K562 (cell line): ENCODE data around the gene PRRC2A. TPM values are rescaled to one million over a fixed set of nuclear protein-coding genes. Genes with fewer than 3 reads are reported as not detected.

Experiments used
- ELF2 ChIP-seq: fragments of 250-450 bp; sonication (Bioruptor Pico); IDR thresholded peaks from 2 replicates; pipeline ENCODE4 v1.5.0; 2021; ENCODE audit warnings: mild to moderate bottlenecking
- HDAC1 ChIP-seq, 2 experiments: fragments of 450-650 bp; IDR thresholded peaks; 2 replicates each; pipeline ENCODE4 v1.6.1; 2016 to 2017; ENCODE audit warnings: inconsistent platforms in 1 of 2, mild to moderate bottlenecking in 1 of 2, moderate library complexity in 1 of 2
- HDAC2 ChIP-seq: fragments of 450-650 bp; IDR thresholded peaks from 2 replicates; pipeline ENCODE4 v1.6.1; 2016; ENCODE audit warnings: mild to moderate bottlenecking
- KDM1A ChIP-seq, 2 experiments: fragments of 450-650 bp; IDR thresholded peaks; 2 replicates each; pipeline ENCODE4 v1.6.1; 2016; ENCODE audit warnings: mild to moderate bottlenecking in 2 of 2
- MTF1 ChIP-seq: fragments of 250-450 bp; sonication (Bioruptor Pico); IDR thresholded peaks from 2 replicates; pipeline ENCODE4 v1.9.0; 2021; ENCODE audit warnings: moderate library complexity, mild to moderate bottlenecking, inconsistent platforms, borderline replicate concordance
- NR1H2 ChIP-seq: sonication (generic); formaldehyde crosslinking; IDR thresholded peaks from 2 replicates; pipeline ENCODE4 v1.4.0; 2020; ENCODE audit warnings: mild to moderate bottlenecking, missing genetic modification reagents
- NR3C1 ChIP-seq: sonication (generic); formaldehyde crosslinking; IDR thresholded peaks from 2 replicates; pipeline ENCODE4 v1.8.1; 2022; ENCODE audit warnings: missing genetic modification reagents
- RCOR1 ChIP-seq, 2 experiments: IDR thresholded peaks; 2 replicates each; pipeline ENCODE4 v1.6.1; 2012; ENCODE audit warnings: low read depth in 2 of 2, low read length in 2 of 2, borderline replicate concordance in 1 of 2, improper control_type of control experiment in 1 of 2
- TEAD4 ChIP-seq, 2 experiments: sonication (generic) in 1 of 2; formaldehyde crosslinking in 1 of 2; IDR thresholded peaks; 2 replicates each; pipeline versions ENCODE4 v1.6.1 to v1.8.0; 2012 to 2022; ENCODE audit warnings: borderline replicate concordance in 1 of 2, inconsistent platforms in 1 of 2, low read length in 1 of 2, mild to moderate bottlenecking in 1 of 2, missing genetic modification reagents in 1 of 2
- ZNF224 ChIP-seq: sonication (generic); formaldehyde crosslinking; IDR thresholded peaks from 2 replicates; pipeline ENCODE4 v1.8.0; 2022; ENCODE audit warnings: mild to moderate bottlenecking, missing genetic modification reagents
- polyA plus RNA-seq, 8 experiments: library from polyadenylated mRNA; depleted of rRNA in 4 of 8; stranded (reverse) in 5 of 8; unstranded in 3 of 8; fragments of >200 nt; fragmentation: Nextera tagmentation in 2 of 8; fragmentation: Illumina TruSeq in 1 of 8; extraction: Ambion mirVana in 2 of 8; extraction: Trizol in 1 of 8; gene quantifications; 2 replicates each; pipeline versions ENCODE4 v1.2.1 to v1.2.3, GENCODE V29; 2011 to 2014; ENCODE audit warnings: inconsistent platforms in 1 of 8, missing spikeins in 1 of 8
- total RNA-seq, 7 experiments: library from RNA; depleted of rRNA in 6 of 7; stranded (reverse); fragments of >200 nt in 6 of 7; fragmentation: Illumina TruSeq in 2 of 7; extraction: Trizol in 2 of 7; gene quantifications; 2 replicates each; pipeline versions ENCODE4 v1.2.1 to v1.2.3, GENCODE V29; 2011 to 2021; ENCODE audit warnings: low replicate concordance in 1 of 7
- TF ChIP-seq, protein P1 (sequence below): sonication (generic); formaldehyde crosslinking; IDR thresholded peaks from 2 replicates; pipeline ENCODE4 v1.8.0; 2023; ENCODE audit warnings: mild to moderate bottlenecking, missing genetic modification reagents
- TF ChIP-seq, protein P2 (sequence below): fragments of 450-650 bp; conservative IDR thresholded peaks from 2 replicates; pipeline ENCODE4 v1.6.1; 2016; ENCODE audit warnings: missing genetic modification characterization, low read depth, mild to moderate bottlenecking, missing compliant biosample characterization, moderate library complexity
- TF ChIP-seq, protein P3 (sequence below): sonication (generic); formaldehyde crosslinking; IDR thresholded peaks from 2 replicates; pipeline ENCODE4 v1.8.1; 2023; ENCODE audit warnings: mild to moderate bottlenecking, missing genetic modification reagents, moderate library complexity
- TF ChIP-seq, protein P4 (sequence below): fragments of 250-450 bp; sonication (Bioruptor Pico); IDR thresholded peaks from 2 replicates; pipeline ENCODE4 v1.5.0; 2021
- TF ChIP-seq, protein P5 (sequence below): fragments of 450-650 bp; IDR thresholded peaks from 2 replicates; pipeline ENCODE4 v1.6.1; 2016; ENCODE audit warnings: borderline replicate concordance

PRRC2A gene
- total and polyA plus RNA-seq, 9 of the 15 experiments (the other 6 are each of a cell fraction or from before 2014, with no cell fraction given), result 1.0 to 332 (median 63.0) TPM

DNA sequence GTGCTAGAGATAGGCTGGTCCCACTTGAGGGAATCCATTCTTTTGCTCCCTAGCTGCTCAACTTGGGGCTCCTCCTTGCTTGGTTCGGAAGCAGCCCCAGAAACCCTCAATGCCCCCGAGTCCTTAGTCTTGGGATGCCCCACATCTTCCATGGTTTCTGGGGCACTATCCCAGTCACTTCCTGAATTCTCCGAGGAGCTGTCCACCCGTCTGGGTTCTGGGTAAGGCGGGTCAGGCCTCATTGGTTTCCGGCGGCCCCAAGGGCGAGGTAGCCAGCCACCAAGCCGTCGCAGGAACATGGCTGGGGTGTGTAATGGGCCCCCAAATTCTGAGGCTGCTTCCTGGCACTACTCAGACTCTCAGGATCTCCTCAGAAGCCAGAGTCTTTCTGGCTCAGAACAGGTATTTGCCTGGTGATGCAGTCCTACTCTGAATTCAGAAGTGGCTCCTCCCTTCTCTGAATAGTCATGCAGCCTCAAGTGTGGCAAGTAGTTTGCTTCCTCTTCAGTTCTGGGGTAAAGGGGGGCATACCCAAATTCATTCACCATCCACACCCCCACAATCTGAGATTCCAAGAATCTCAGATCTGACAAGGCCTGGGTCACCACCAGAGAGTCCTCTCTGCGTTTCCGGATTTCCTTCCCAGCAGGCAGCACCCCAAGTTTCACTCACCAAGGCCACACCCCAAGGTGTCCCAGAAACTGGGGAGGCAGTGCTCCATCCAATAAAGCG lies 39.3 kb downstream of the PRRC2A start (continued):
- TF ChIP-seq, protein P1, sequence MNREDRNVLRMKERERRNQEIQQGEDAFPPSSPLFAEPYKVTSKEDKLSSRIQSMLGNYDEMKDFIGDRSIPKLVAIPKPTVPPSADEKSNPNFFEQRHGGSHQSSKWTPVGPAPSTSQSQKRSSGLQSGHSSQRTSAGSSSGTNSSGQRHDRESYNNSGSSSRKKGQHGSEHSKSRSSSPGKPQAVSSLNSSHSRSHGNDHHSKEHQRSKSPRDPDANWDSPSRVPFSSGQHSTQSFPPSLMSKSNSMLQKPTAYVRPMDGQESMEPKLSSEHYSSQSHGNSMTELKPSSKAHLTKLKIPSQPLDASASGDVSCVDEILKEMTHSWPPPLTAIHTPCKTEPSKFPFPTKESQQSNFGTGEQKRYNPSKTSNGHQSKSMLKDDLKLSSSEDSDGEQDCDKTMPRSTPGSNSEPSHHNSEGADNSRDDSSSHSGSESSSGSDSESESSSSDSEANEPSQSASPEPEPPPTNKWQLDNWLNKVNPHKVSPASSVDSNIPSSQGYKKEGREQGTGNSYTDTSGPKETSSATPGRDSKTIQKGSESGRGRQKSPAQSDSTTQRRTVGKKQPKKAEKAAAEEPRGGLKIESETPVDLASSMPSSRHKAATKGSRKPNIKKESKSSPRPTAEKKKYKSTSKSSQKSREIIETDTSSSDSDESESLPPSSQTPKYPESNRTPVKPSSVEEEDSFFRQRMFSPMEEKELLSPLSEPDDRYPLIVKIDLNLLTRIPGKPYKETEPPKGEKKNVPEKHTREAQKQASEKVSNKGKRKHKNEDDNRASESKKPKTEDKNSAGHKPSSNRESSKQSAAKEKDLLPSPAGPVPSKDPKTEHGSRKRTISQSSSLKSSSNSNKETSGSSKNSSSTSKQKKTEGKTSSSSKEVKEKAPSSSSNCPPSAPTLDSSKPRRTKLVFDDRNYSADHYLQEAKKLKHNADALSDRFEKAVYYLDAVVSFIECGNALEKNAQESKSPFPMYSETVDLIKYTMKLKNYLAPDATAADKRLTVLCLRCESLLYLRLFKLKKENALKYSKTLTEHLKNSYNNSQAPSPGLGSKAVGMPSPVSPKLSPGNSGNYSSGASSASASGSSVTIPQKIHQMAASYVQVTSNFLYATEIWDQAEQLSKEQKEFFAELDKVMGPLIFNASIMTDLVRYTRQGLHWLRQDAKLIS (CRISPR knock-in tag), result 0 out of 2 replicates have a peak, but pooled peaks have one; percentile 4
- TF ChIP-seq NR3C1 (no peak), ELF2 (CRISPR knock-in tag) (peak; percentile 87), ZNF224 (CRISPR knock-in tag) (peak; percentile 83; the same call in 1 of the 2 replicates), NR1H2 (CRISPR knock-in tag) (peak; percentile 38), KDM1A (IDR thresholded peaks at IDR 0.05) (no peak), TEAD4 (IDR thresholded peaks at IDR 0.05; ENCODE audit: low read length) (no peak; the same call in none of the 2 replicates), TEAD4 (CRISPR knock-in tag; IDR thresholded peaks at IDR 0.05; ENCODE audit: borderline replicate concordance) (0 out of 2 replicates have a peak, but pooled peaks have one; percentile 12), MTF1 (CRISPR knock-in tag) (0 out of 2 replicates have a peak, but pooled peaks have one; percentile 76), HDAC2 (peak; percentile 71), RCOR1 (IDR thresholded peaks at IDR 0.05; ENCODE audit: borderline replicate concordance in 1 of 2, low read depth in 2 of 2, low read length in 2 of 2) (peak in 1 of 2 experiments; percentile 2; a peak in 2 of 4 replicates), HDAC1 (IDR thresholded peaks at IDR 0.05) (peak in 1 of 2 experiments; percentile 79; a peak in 2 of 4 replicates)
- TF ChIP-seq, protein P2, sequence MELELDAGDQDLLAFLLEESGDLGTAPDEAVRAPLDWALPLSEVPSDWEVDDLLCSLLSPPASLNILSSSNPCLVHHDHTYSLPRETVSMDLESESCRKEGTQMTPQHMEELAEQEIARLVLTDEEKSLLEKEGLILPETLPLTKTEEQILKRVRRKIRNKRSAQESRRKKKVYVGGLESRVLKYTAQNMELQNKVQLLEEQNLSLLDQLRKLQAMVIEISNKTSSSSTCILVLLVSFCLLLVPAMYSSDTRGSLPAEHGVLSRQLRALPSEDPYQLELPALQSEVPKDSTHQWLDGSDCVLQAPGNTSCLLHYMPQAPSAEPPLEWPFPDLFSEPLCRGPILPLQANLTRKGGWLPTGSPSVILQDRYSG (tag), result 0 out of 2 replicates have a peak, but pooled peaks have one; percentile 42
- TF ChIP-seq, protein P3, sequence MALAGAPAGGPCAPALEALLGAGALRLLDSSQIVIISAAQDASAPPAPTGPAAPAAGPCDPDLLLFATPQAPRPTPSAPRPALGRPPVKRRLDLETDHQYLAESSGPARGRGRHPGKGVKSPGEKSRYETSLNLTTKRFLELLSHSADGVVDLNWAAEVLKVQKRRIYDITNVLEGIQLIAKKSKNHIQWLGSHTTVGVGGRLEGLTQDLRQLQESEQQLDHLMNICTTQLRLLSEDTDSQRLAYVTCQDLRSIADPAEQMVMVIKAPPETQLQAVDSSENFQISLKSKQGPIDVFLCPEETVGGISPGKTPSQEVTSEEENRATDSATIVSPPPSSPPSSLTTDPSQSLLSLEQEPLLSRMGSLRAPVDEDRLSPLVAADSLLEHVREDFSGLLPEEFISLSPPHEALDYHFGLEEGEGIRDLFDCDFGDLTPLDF (CRISPR knock-in tag), result peak; percentile 53; the same call in 1 of the 2 replicates
- TF ChIP-seq, protein P4, sequence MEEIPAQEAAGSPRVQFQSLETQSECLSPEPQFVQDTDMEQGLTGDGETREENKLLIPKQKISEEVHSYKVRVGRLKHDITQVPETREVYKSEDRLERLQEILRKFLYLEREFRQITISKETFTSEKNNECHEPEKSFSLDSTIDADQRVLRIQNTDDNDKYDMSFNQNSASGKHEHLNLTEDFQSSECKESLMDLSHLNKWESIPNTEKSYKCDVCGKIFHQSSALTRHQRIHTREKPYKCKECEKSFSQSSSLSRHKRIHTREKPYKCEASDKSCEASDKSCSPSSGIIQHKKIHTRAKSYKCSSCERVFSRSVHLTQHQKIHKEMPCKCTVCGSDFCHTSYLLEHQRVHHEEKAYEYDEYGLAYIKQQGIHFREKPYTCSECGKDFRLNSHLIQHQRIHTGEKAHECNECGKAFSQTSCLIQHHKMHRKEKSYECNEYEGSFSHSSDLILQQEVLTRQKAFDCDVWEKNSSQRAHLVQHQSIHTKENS, result no peak
- TF ChIP-seq, protein P5, sequence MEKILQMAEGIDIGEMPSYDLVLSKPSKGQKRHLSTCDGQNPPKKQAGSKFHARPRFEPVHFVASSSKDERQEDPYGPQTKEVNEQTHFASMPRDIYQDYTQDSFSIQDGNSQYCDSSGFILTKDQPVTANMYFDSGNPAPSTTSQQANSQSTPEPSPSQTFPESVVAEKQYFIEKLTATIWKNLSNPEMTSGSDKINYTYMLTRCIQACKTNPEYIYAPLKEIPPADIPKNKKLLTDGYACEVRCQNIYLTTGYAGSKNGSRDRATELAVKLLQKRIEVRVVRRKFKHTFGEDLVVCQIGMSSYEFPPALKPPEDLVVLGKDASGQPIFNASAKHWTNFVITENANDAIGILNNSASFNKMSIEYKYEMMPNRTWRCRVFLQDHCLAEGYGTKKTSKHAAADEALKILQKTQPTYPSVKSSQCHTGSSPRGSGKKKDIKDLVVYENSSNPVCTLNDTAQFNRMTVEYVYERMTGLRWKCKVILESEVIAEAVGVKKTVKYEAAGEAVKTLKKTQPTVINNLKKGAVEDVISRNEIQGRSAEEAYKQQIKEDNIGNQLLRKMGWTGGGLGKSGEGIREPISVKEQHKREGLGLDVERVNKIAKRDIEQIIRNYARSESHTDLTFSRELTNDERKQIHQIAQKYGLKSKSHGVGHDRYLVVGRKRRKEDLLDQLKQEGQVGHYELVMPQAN, result peak; percentile 83
